ENCODE measurements around the gene ZNF384.

Gene ZNF384

GRCh38 chr12:6699259-6699988 is 10.2 kb upstream of the ZNF384 start:
- no peak for DNase-seq (ENCODE audit: low spot score)

DNA sequence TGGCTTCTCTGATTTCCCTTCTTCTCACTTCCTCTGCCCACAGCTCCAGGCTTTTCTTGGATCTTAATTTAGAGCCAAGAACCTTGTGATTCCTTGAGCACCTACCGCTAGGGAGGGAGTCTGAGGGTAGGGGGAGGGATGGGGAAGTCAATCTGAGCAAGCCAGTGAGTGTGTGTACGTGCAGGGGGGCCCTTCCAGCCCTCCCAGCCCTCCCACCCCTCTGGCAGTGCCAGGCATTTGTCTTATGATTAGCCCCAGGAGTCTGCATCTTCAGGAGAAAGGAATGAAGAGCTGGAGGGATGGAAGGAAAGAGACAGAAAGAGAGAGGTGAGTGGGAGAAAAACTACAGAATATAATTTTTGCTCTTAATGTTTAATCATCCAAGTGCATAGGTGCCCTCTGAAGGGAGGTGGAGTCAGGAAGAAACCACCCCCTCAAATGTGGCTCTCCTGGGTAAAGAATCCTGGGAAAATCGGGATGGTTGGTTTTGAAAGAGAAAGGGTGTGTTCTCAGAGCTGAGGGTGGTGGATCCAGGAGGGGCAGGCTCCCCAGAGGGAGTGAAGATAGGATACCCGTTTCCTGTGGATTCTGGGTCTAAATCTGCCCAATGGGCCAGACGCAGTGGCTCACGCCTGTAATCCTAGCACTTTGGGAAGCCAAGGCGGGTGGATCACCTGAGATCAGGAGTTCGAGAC is 9.3 kb upstream of the ZNF384 start:
- DNase-seq (ENCODE audit: low spot score), result no peak

GRCh38 chr12:6697584-6698351 is 8.6 kb upstream of the ZNF384 start:
- no peak for DNase-seq (ENCODE audit: low spot score)

DNA sequence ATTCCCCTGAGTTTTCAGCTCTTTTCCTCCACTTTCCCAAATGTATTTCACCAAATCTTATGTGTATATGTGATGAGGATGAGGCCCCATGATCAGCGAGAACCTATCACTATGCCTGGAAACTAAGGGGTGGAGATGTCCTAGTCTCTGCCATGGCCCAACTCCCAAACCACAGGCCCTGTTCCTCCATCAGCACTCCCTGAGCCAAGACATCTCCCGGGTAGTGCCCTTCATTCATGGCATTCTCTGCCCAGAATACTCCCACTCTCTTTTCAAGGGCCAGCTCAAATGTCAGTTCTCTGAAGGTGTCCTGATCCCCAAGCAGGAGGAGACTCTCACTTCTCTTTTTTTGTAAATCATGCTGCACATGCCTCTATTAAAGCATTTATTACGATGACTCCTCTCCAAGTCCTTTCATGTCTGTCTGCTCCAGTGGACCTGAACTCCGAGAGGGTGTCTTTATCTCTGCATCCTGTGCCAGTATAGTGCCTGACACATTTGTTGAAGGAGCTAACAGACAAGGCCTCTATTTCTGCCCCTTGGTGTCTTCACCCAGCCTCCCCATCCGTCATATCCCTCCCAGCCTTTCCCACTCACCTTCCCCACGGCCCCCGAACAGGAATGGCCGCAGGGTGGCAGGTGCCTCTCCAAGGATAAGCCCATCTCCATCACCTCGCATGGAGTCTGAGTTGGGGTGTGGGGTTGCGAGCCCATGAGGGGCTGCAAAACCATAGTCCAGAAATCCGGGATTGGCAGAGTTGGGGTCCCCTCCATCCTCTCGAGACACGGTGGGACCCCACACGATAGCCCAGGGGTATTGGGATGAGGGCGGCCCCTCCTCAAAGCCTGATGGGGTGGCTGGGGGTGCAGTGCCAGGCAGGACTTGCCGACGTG is 7.8 kb upstream of the ZNF384 start:
- DNase-seq (ENCODE audit: low spot score), result no peak

DNA sequence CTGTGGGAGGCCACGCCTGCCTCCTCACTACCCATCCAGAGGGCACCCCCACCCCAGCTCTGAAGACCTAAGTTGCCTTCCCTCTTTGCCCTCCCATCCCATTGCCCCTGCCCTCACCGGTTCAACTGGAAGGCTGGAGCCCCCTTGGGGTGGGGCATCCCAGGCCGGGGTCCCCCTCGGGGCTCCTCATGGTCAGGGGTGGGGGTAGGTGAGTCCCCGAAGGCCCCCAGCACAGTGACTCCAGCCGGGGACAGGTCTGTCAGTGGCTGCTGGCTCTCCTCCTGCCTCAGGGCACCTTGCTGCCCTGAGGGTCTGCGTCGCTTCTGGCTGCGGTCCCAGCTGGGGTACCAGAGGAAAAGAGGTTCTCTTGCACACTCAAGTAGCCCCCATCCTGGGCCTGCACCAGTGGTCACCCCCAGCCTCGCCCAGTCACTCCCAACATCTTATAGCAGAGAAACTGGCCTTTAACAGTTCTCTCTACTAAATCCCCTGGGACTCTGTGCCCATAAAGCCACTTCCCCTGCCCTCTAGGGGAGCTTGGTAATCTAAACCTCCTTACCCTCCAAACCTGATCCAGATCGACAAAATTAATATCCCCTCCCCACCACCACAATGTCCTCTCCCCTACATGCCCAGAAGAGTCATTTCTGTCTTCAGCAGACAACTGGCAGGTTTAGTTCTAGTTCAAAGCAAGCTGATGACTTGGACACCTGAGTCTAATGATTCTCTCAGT is 6.3 kb upstream of the ZNF384 start:
- DNase-seq (ENCODE audit: low spot score), result no peak

DNA sequence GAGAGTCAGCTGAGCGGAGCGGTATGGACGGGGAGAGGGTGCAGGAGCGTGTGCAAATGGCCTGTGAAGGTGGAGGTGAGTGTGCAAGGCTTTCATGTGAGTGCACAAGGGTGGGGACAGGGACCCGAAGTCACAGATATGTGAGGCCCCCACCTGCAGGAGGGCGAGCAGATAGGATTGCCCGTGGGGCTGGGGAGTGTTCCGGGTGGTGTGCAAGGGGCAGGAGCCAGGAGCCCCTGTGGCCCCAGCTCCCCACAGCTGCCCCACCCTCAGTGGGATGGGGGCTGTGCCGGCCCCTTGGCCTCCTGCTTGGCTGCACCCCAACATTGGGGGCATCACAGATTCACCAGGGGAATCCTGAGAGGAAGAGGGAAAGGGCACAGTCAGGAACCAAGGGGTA is 5.5 kb upstream of the ZNF384 start:
- no peak for DNase-seq (ENCODE audit: low spot score)

DNA sequence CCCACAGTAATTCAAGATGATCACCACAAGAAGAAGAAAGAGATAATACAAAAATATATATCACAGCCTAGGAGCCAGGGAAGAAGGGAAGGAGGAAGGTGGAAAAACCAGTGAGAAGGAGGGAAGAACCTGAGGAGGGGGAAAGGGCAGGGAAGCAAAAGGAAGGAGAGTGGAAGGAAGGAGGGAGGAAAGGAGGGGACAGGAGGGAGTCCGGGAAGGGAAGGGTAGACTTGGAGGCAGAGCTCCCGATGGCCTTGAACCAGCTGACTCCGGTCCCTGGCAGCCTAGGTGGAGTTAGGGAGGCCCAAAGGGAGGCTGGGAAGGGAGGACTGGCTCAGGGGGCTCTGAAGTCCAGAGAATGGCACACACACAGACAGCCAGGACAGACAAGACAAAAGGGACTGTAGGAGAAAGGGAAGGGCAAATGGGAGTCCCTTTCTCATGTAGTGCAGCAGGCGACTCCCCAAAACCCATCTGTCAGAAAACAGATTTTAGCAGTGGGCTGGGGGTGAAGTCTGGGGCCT is 4.7 kb upstream of the ZNF384 start:
- DNase-seq (ENCODE audit: low spot score), result no peak

DNA sequence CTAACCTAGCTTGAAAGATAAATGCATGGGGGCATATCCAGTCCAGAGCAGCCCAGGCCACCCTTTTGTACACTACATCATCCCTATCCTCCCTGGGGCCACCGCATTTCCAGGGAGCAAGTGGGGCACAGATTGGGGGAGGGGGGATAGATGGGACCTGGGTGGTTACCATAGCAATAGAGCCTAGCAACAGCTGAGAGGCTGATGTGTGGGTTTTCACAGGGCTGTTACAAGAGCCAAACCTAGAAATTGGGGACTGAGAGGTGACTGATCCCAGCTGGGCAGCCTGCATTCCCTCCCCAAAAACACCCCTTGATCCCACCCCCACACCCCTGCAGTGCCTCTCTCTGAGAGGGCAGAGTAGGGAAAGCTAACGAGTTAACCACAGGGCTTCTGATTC is 3.7 kb upstream of the ZNF384 start:
- no peak for DNase-seq (ENCODE audit: low spot score)

- peak; percentile 28 for DNase-seq (ENCODE audit: low spot score)
These were observed 2.3 kb upstream of the ZNF384 start for GRCh38 chr12:6691473-6691872.

GRCh38 chr12:6688543-6688998 is 604 bp downstream of the ZNF384 start:
- peak; percentile 93 for DNase-seq (ENCODE audit: low spot score)

GRCh38 chr12:6685814-6686213 is 3.4 kb downstream of the ZNF384 start:
- DNase-seq (ENCODE audit: low spot score), result no peak

DNA sequence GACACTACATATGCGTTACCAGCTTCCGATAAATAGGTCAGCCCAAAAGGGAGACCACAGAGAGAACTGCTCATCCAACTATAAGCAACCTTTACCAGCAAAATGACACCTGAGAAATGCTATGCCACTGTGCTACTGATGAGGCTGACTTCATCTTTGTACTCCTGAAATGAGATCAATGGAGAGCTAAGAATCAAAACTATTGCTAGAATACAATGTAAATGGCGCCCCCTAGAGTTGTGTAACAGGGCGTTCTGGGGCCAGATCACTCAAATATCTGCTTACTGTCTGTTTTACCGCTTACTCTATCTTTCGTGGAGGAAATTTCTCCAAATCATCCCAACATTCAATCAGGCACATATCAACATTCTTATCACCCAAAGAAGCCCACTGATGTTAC is 4.6 kb downstream of the ZNF384 start:
- no peak for DNase-seq (ENCODE audit: low spot score)

- no peak for DNase-seq (ENCODE audit: low spot score)
These were observed 12.2 kb downstream of the ZNF384 start for GRCh38 chr12:6676962-6677361.

DNA sequence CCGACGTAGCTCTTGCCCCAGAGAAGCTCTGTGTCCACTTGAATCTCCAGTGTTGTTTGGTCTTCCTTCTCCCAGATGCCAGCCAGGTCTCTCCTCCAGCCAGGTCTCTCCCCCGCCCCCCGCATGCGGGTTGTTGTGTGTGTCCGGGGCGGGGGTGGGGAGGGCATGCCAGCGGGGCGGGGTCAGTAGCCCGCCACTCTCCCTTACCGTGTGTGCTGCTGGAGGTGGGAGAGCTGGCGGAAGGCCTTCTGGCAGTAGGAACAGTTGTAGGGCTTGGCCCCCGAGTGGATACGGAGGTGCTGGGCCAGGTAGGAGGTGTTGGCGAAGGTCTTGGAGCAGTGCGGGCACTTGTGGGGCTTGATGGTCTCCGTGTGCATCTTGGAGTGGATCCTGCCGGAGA is 17.0 kb downstream of the ZNF384 start:
- DNase-seq (ENCODE audit: low spot score), result no peak

DNA sequence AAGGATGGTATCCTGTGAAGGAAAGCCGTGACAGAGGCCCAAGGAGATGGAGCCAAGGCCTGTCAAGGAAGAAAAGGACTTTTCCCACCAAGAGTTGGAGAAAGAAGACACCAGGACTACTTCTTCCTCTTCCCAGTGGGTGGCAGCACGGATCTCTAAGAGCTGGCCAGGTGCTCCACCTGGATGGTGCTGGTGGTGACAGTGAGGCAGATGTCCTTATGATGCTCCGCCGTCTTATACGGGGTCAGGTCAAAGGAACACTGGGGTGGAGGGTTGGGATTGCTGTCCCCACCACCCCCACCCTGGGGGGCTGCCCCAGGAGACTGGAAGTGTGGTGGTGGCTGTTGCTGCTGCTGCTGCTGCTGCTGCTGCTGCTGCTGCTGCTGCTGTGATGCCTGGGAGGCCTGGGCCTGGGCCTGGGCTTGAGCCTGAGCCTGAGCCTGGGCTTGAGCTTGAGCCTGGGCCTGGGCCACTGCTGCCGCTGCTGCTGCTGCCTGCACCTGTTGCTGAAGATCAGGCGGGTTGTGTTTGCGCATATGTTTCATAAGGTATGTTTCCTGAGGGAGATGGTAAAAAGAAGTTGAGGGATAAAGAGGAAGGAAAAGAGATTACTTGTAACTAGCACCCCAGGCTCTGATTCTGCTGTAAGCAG is 21.5 kb downstream of the ZNF384 start:
- no peak for DNase-seq (ENCODE audit: low spot score)

GRCh38 chr12:6666211-6666610 is 23.0 kb downstream of the ZNF384 start:
- no peak for DNase-seq (ENCODE audit: low spot score)

- no peak for DNase-seq (ENCODE audit: low spot score)
These were observed 24.3 kb downstream of the ZNF384 start for GRCh38 chr12:6664902-6665301.

GRCh38 chr12:6662906-6663742 is 26.1 kb downstream of the ZNF384 start, which contains the start of gene ING4:
Gene ING4 (minus strand): TSS chr12:6663119. CDS start chr12:6663101, 18 bp downstream.
- peak; percentile 100 for DNase-seq (ENCODE audit: low spot score)

DNA sequence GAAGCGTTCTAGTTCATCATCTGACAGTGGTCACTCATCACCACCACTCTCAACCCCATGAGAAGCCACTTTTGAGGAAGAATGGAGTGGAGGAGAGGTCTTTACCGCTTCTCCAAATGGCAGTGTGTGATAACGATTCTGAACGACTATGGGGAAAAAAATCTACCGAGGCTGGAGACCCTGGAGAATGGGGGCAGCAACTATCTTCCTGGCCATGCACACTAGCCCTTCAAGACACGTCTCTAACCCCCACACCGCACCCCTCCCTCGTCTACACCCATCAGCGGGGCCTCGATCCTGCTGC is 26.6 kb downstream of the ZNF384 start:
- DNase-seq (ENCODE audit: low spot score), result no peak

DNA sequence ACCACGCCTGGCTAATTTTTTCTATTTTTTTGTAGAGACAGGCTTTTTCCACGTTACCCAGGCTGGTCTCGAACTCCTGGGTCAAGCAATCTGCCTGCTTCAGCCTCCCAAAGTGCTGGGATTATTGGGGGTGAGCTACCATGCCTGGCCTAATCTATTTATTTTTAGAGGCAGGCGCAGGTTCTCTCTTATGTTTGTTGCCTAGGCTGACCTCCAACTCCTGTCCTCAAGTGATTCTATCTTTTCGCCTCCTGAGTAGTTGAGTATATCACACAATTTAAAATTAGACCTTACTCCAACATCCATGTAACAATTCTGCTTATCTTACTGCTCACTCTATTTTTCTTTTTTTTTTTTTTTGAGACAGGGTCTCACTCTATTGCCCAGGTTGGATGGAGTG is 35.2 kb downstream of the ZNF384 start:
- DNase-seq (ENCODE audit: low spot score), result no peak

All from globus pallidus (tissue), 1 donor.